ENCODE data around the gene CATSPER2.
"Not testable (repeated sequence)": the region's sequence is repeated elsewhere in the genome, so short reads cannot be mapped to it uniquely, and the experiment has no call there.

The CATSPER2 gene

DNA sequence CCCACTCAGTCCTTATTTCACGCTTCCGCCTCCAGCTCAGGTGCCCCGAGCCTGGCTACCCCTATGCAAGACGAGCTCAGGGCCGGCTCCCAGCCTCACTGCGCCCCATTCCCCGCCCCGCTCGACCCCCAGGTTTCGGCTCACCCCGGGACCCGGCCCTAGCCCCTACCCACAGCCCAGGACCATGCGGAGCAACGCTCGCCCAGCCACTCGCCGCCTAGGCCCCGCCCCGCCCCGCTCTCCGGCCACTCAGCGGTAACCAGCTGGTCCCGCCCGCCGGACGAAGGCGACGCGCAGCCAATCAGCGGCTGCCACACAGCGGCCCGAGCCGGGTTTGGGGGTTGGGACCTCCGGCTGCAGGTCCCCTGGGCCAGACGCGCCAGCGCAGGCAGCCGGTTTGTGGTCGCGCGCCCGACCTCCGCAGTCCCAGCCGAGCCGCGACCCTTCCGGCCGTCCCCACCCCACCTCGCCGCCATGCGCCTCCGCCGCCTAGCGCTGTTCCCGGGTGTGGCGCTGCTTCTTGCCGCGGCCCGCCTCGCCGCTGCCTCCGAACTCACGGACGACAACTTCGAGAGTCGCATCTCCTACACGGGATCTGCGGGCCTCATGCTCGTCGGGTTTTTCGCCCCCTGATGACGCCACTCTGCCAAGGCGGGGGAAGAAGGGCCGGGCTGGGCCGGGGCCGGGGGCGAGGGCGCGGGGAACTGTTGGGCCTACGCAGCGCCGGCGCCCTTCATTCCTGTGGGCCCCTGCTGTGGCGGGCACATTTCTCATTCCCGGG is at the start of gene CATSPER2:
Gene CATSPER2, minus strand, starts transcription at position 196 of the 781 bp plus-strand sequence. CDS start 783 bp downstream, outside the sequence.
- no peak for DNase-seq

GRCh38 chr15:43693148-43694022 is 44.7 kb upstream of the CATSPER2 start, which contains the start of gene CKMT1A:
Gene CKMT1A (plus strand): TSS chr15:43693859. CDS start chr15:43694051, 192 bp downstream.
- not testable (repeated sequence) for DNase-seq

DNA sequence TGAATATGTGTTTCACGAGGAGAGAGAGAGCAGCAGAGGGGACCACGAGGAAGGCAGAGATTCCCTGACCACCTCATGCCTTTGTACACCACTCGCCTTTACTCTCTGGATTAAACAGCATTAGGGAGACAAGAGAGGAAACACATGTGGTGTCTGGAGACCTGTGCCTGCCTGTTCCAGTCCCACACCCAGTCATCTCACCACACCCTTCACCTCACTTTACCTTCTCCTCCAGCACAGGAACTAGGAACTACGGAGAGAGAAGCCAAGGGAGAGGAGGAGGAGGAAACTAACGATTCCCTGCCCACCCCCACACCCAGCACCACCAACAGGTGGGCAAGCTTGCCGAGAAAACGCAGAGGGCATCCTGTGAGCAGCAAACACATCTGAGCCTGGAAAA is 44.0 kb upstream of the CATSPER2 start:
- DNase-seq = not testable (repeated sequence)

GRCh38 chr15:43689604-43690301 is 41.1 kb upstream of the CATSPER2 start:
- not testable (repeated sequence) for DNase-seq

- DNase-seq = not testable (repeated sequence)
Measured at GRCh38 chr15:43674175-43674574, 25.5 kb upstream of the CATSPER2 start.

- not testable (repeated sequence) for DNase-seq
Measured at GRCh38 chr15:43666177-43666576, 17.5 kb upstream of the CATSPER2 start.

DNA sequence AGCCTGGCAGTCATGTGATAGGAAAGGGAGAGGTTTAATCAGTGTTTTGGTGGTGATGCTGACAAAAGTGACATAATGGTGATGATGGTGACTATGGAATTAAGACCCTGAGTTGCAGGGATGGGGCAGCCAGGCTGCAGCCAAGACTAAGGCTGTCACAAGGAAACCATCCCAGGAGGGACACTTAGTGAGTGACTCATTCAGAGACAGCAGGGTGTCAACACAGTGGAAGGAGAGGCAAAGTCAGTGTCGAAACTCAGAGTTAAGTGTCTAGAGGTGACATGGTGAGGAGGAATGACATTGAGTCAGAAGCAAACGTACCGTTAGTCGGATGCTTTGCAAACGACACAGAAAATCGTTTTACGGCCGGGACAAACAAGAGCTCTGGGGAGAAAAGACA is 14.7 kb upstream of the CATSPER2 start:
- DNase-seq = not testable (repeated sequence)

- not testable (repeated sequence) for DNase-seq
Measured at GRCh38 chr15:43662293-43662692, 13.6 kb upstream of the CATSPER2 start.

- DNase-seq = not testable (repeated sequence)
Measured at GRCh38 chr15:43659727-43660126, 11.1 kb upstream of the CATSPER2 start.

DNA sequence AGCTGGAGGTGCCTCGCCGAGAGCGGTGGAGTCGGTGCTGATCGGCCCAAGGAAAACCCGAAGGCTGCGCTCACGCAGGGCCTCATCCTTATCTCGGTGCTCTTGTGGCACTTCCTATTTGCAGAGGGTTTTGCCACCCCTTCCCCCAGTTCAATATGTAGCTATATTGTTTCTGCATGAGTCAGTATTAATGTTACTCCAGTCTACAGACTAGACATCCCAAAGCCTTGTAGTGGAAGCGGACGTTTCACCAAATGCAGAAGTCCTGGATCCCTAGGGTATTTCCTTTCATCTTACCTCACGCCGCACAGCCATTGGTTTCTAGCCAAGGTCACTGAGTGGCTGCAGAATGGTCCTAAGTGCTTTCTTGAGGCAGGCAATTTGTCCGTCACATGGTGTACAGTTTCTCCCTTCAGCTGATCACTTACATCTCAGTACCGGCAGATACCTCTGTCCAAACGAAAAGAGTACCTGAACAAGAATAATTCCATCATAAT is 834 bp upstream of the CATSPER2 start:
- DNase-seq = not testable (repeated sequence)

DNA sequence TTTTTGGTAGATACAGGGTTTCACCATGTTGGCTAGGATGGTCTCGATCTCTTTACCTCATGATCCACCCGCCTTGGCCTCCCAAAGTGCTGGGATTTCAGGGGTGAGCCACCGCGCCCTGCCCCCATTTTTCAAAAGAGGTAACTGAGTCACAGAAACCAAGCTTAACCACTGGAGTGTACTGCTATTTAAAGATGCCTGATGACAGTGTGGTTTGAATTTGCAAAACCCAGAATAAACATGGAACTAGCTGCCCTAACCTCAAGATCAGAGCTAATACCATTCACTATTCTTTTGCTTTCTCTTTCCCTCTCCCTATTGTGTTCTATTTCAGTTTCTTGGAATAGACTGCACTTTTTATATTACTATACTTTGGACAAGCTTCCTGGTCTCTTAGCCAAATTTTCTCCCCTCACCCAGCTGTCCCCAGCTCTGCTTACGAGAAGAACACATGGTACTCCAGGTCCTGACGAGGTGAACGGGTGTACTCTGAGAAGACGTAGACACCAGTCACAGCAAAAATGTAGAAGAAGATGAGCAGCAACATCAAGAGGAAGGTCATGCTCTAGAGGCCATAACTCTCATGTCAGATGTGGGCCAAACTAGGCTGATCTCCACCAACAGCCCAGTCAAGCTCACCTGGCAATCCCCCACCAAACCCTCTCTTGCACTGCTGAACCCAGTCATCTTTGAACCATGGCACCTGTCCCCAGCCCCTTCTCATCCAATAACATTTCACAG is 10.0 kb downstream of the CATSPER2 start:
- DNase-seq = not testable (repeated sequence)

DNA sequence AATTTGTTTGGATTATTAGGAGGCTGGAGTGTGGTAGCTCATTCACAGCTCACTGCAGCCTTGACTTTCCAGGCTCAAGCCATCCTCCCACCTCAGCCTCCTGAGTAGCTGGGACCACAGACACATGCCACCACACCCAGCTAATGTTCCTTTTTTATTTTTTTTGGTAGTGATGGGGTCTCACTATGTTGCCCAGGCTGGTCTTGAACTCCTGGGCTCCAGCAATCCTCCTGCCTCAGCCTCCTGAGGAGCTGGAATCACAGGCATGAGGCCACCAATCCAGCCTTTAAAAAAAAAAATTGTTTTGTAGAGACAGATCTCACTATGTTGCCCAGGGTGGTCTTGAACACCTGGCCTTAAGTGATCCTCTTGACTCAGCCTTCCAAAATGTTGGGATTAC is 21.7 kb downstream of the CATSPER2 start:
- DNase-seq = not testable (repeated sequence)

DNA sequence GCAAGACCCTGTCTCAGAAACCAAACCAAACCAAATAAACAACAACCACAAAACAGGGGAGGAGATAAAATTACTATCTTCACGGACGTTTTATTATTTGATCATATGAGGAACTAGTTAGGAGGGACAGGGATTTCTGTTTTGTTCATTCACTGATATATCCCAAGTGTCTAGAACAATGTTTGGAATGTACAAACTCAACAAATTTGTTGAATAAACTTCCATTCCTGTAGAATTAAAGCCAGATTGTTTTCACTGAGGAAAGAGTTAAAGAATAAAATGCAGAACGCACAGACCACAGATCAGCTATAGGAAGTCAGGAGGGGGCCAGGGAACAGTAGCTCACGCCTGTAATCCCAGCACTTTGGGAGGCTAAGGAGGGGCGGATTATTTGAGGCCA is 23.5 kb downstream of the CATSPER2 start:
- DNase-seq = no peak

GRCh38 chr15:43622068-43622799 is 26.4 kb downstream of the CATSPER2 start:
- DNase-seq = not testable (repeated sequence)

DNA sequence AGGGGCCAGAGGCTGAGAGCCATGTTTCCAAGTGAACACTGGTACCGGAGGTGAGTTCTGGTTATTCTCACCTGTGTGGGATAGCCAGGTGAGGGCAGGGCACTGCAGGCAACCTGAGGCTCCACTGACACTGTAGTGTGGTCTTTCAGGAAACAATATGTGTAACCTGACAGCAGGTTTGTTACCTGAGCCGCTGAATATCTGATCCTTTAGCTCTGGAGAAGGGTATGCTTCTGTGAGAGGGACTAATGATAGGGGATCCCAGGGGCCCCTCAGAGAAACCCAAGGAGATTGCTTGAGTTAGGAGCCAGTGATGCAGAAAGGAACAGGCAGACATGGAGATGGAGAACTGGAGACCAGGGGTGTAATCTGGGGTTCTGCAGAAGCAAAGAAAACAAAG is 29.9 kb downstream of the CATSPER2 start, which contains the start of gene STRC:
Gene STRC, minus strand, starts transcription at position 101 of the 400 bp plus-strand sequence. Its CDS starts 78 bp downstream, at position 23.
- not testable (repeated sequence) for DNase-seq

DNA sequence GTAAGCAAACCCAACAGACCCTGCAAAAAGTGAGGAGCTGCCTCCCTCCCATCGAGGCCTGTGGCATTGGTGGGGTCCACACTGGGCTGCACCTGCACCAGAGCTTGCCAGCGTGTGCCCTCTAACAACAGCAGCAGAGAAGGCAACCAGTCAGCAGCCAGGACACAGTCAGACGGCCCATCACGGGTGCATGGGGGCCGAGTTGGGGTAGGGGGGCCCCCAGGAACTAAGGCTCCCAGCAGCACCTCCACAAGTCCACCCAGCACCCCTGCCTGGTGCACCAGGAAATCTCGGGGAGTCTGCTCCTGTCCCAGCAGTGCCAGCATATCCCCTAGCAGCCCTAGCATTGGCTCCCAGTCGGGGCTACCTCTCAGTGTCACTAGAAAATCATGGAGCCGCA is 30.9 kb downstream of the CATSPER2 start:
- not testable (repeated sequence) for DNase-seq

DNA sequence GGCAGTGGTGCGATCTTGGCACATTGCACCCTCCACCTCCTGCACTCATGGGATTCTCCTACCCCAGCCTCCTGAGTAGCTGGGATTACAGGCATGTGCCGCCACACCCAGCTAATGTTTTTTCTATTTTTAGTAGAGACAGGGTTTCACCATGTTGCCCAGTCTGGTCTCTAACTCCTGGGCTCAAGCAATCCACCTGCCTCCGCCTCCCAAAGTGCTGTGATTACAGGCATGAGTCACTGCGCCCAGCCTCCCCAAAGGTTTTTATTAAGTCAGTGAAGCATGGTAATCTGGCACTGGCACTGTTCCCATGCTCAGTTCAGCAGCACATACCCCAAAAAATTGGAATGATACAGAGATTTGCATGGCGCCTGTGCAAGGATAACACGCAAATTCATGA is 46.4 kb downstream of the CATSPER2 start:
- DNase-seq = not testable (repeated sequence)

DNA sequence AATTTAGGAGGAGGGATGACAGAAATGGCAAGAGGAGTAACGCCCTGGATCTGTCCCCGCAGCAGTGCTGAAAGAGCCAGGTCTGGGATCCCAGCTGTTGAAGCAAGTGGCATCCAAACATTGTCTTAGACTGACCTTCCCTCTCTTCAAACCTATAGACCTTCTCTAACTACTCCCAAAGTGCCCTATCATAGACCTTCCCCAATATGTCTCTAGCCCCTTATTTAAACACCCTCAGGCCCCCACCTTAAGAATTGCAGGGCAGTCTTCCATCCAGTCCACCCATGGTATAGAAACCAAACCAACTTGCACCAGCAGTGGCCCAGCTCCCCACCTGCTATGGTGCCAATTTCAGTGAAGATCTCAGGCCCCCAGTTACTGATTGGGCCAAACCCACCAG is 48.4 kb downstream of the CATSPER2 start:
- not testable (repeated sequence) for DNase-seq

GRCh38 chr15:43599131-43599530 is 49.5 kb downstream of the CATSPER2 start:
- DNase-seq = not testable (repeated sequence)

DNA sequence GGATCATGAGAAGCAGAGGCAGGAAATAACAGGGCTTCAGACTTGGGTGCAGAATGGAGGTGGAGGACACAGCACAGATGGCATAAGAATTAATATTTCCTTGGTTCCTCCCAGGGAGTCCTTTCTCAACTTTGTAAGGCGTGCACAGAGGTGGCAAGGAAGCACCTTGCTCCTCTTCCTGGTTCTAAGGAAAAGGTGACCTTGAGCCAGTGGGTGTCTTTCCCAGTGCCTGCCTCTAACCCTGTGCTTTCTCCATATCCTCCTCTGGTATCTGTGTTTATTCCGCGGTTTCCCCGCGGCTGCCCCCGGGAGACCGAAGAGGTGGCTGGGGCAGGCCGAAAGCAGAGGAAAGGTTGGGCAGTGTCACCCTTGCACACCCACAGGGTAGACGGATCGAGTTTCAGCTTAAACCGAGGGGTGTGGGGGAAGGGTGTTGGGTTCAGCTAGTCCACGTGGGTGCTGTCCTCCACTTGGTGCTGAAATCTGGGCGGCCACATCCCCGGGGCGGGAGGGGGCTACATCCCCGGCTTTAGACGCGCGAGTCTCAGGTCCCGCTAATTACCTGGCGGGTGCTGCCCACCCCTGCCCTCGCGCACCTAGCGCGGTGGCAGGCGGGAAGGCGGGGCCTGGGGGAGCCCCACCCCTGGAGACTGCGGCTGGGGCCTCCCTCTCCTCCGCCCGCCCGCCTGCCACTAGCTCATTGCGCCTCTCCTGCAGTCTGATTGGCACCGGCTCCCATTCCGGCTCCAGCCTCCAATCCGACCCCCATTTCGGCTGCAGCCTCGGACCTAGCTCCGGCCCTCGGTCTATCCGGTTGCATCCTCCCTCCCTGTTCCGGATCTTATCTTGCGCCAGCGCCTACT is 55.1 kb downstream of the CATSPER2 start, which contains the start of gene CKMT1B:
Gene CKMT1B, plus strand, starts transcription at position 700 of the 863 bp plus-strand sequence. CDS start 192 bp downstream, outside the sequence.
- not testable (repeated sequence) for DNase-seq

All from T1000 (cell line).